Neural cell (in vitro differentiated cells): ENCODE measurements around the gene NEK4. TPM values are rescaled to one million over a fixed set of nuclear protein-coding genes. Genes with fewer than 3 reads are reported as not detected.

ENCODE experiments used
- H2AFZ ChIP-seq: fragments of 200-600, 300-800 bp; sonication (generic), shearing (Covaris generic); 2 replicates; pipeline ENCODE4 v1.6.0; 2014; ENCODE audit warnings: low read depth, mild to moderate bottlenecking, antibody characterized with exemption, low read length, moderate library complexity
- H3F3A ChIP-seq: fragments of 200-600 bp; shearing (Covaris generic); 2 replicates; pipeline ENCODE4 v1.6.1; 2016; ENCODE audit warnings: mild to moderate bottlenecking, moderate library complexity, mixed read lengths, antibody characterized with exemption, low read length; ENCODE audit not compliant: insufficient read depth, poor library complexity, severe bottlenecking
- H3K27ac ChIP-seq: fragments of 200-600, 300-800 bp; sonication (generic), shearing (Covaris generic); 2 replicates; pipeline ENCODE4 v1.5.1; 2014; ENCODE audit warnings: mild to moderate bottlenecking, low read length, moderate library complexity
- H3K27me3 ChIP-seq: fragments of 300-800, 200-600 bp; sonication (generic), shearing (Covaris generic); 2 replicates; pipeline ENCODE4 v1.6.0; 2014; ENCODE audit warnings: mild to moderate bottlenecking, low read depth, low read length, moderate library complexity; ENCODE audit not compliant: insufficient read depth
- H3K36me3 ChIP-seq: fragments of 300-800, 200-600 bp; sonication (generic), shearing (Covaris generic); 2 replicates; pipeline ENCODE4 v1.5.1; 2014; ENCODE audit warnings: mild to moderate bottlenecking, antibody characterized with exemption, low read length, moderate library complexity; ENCODE audit not compliant: insufficient read depth
- H3K4me2 ChIP-seq: fragments of 300-800, 200-600 bp; sonication (generic), shearing (Covaris generic); 2 replicates; pipeline ENCODE4 v1.6.0; 2014; ENCODE audit warnings: mild to moderate bottlenecking, low read length
- H3K4me3 ChIP-seq: fragments of 300-800, 200-600 bp; sonication (generic), shearing (Covaris generic); 2 replicates; pipeline ENCODE4 v1.5.1; 2014; ENCODE audit warnings: mild to moderate bottlenecking, low read length, moderate library complexity
- H3K79me2 ChIP-seq: fragments of 200-600 bp; shearing (Covaris generic); replicated peaks from 2 replicates; pipeline ENCODE4 v1.6.0; 2014; ENCODE audit warnings: mild to moderate bottlenecking, low read length, moderate library complexity; ENCODE audit not compliant: insufficient read depth
- H3K9ac ChIP-seq: fragments of 300-800, 200-600 bp; sonication (generic), shearing (Covaris generic); 2 replicates; pipeline ENCODE4 v1.6.1; 2016; ENCODE audit warnings: mild to moderate bottlenecking, low read length, mixed read lengths
- H3K9me2 ChIP-seq: fragments of 200-600 bp; shearing (Covaris generic); 2 replicates; pipeline ENCODE4 v1.6.1; 2016; ENCODE audit warnings: mild to moderate bottlenecking, low read length, mixed read lengths; ENCODE audit not compliant: insufficient read depth
- H3K9me3 ChIP-seq: fragments of 200-600, 300-800 bp; sonication (generic), shearing (Covaris generic); 2 replicates; pipeline ENCODE4 v1.6.1; 2016; ENCODE audit warnings: mild to moderate bottlenecking, mixed run types, low read length, moderate library complexity, mixed read lengths
- H4K20me1 ChIP-seq: fragments of 200-600 bp; shearing (Covaris generic); 2 replicates; pipeline ENCODE4 v1.6.1; 2016; ENCODE audit warnings: mild to moderate bottlenecking, mixed run types; ENCODE audit not compliant: insufficient read depth
- CTCF ChIP-seq: fragments of 450-650 bp; IDR thresholded peaks from 2 replicates; pipeline ENCODE4 v1.5.1; 2014; ENCODE audit warnings: antibody characterized with exemption, mild to moderate bottlenecking, moderate library complexity; ENCODE audit not compliant: poor library complexity, severe bottlenecking
- EP300 ChIP-seq: fragments of 450-650 bp; conservative IDR thresholded peaks from 2 replicates; pipeline ENCODE4 v1.6.1; 2014; ENCODE audit warnings: antibody characterized with exemption, mild to moderate bottlenecking, moderate library complexity; ENCODE audit not compliant: poor library complexity, severe bottlenecking
- EZH2 ChIP-seq: fragments of 200-600, 300-800 bp; shearing (Covaris generic), sonication (generic); IDR thresholded peaks from 2 replicates; pipeline ENCODE4 v1.6.1; 2014; ENCODE audit warnings: antibody characterized with exemption, low read length, borderline replicate concordance, mild to moderate bottlenecking; ENCODE audit not compliant: insufficient read depth, poor library complexity, severe bottlenecking
- MXI1 ChIP-seq: fragments of 450-650 bp; conservative IDR thresholded peaks from 2 replicates; pipeline ENCODE4 v1.6.1; 2014; ENCODE audit warnings: antibody characterized with exemption, mild to moderate bottlenecking; ENCODE audit not compliant: poor library complexity, severe bottlenecking
- POLR2AphosphoS5 ChIP-seq: IDR thresholded peaks from 2 replicates; pipeline ENCODE4 v1.6.1; 2012
- RAD21 ChIP-seq: fragments of 450-650 bp; conservative IDR thresholded peaks from 2 replicates; pipeline ENCODE4 v1.6.1; 2014; ENCODE audit warnings: antibody characterized with exemption, mild to moderate bottlenecking, moderate library complexity
- REST ChIP-seq: IDR thresholded peaks from 2 replicates; pipeline ENCODE4 v1.6.1; 2012; ENCODE audit warnings: borderline replicate concordance
- SMC3 ChIP-seq: fragments of 450-650 bp; conservative IDR thresholded peaks from 2 replicates; pipeline ENCODE4 v1.6.1; 2014; ENCODE audit warnings: antibody characterized with exemption, mild to moderate bottlenecking, moderate library complexity; ENCODE audit not compliant: poor library complexity
- TAF1 ChIP-seq: IDR thresholded peaks from 2 replicates; pipeline ENCODE4 v1.6.1; 2012; ENCODE audit warnings: low read depth
- polyA plus RNA-seq: library from polyadenylated mRNA; depleted of rRNA; stranded (reverse); fragments of >200 nt; gene quantifications from 2 replicates; pipeline ENCODE4 v1.2.3, GENCODE V29; 2014

The NEK4 gene
- polyA plus RNA-seq, 1 donor from 2014 or later: 45.6 TPM

DNA sequence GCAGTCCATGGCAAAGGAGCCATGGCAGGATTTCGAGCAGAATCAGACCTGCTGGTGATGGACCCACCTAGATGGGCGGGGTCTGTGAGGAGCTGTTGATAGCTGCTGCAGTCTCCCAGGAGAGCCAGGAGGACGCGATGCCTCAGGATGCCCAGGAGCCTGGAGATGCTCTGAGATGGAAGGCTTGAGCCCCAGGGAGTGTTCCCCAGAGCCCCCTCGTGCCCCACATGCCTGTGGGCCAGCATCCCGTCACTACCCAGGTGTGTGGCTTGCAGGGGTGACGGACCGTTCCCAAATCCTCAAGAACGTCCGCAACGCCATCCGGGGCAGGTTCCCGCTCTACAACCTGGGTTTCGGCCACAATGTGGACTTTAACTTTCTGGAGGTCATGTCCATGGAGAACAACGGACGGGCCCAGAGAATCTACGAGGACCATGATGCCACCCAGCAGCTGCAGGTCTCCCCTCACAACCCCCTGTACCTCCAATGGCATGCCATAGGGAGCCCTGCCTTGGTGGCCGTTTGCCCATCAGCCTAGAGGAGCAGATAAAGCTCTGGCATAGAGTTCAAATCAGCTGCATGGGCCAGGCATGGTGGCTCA is 13.4 kb upstream of the NEK4 start:
- Histone ChIP-seq H3K4me2 (no peak overlapping the region), H2AFZ (no peak overlapping the region), H3K27me3 (no peaks in the 10 kb centered on the region), H3K9ac (no peak overlapping the region), H3F3A (no peaks in the 10 kb centered on the region), H3K36me3 (no peaks in the 10 kb centered on the region), H3K79me2 (no peaks in the 10 kb centered on the region), H3K9me3 (no peaks in the 10 kb centered on the region), H3K9me2 (no peaks in the 10 kb centered on the region), H4K20me1 (no peaks in the 10 kb centered on the region), H3K4me3 (no peak overlapping the region), H3K27ac (no peak overlapping the region)
- TF ChIP-seq REST: no peak
- TF ChIP-seq CTCF: no peak
- no peak for TF ChIP-seq EP300
- no peak for TF ChIP-seq MXI1
- no peak for TF ChIP-seq SMC3
- no peak for TF ChIP-seq POLR2AphosphoS5
- no peak for TF ChIP-seq RAD21
- no peak for TF ChIP-seq EZH2
- TF ChIP-seq TAF1: no peak

GRCh38 chr3:52783211-52783555 is 12.4 kb upstream of the NEK4 start:
- Histone ChIP-seq H2AFZ (no peak overlapping the region), H3K79me2 (no peaks in the 10 kb centered on the region), H3F3A (no peaks in the 10 kb centered on the region), H4K20me1 (no peaks in the 10 kb centered on the region), H3K4me2 (no peak overlapping the region), H3K9me2 (no peaks in the 10 kb centered on the region), H3K9me3 (no peaks in the 10 kb centered on the region), H3K36me3 (no peaks in the 10 kb centered on the region), H3K4me3 (no peak overlapping the region), H3K27ac (no peak overlapping the region), H3K9ac (no peak overlapping the region), H3K27me3 (no peaks in the 10 kb centered on the region)
- TF ChIP-seq RAD21 (no peak), POLR2AphosphoS5 (no peak), EZH2 (no peak), CTCF (no peak), TAF1 (no peak), EP300 (no peak), SMC3 (no peak), MXI1 (no peak), REST (no peak)
